AG04450 (cell line): ENCODE measurements around the gene FOXP2. TPM values are rescaled to one million over a fixed set of nuclear protein-coding genes. Genes with fewer than 3 reads are reported as not detected.

Experiments
- CTCF ChIA-PET: fragments of 300-600, 350-600 bp; formaldehyde crosslinking; extraction: SDS; loops from one replicate; lab custom pipeline; 2022; ENCODE audit warnings: antibody characterized with exemption, inconsistent platforms; lab: Charles Lee
- POLR2A ChIA-PET: fragments of 350-600 bp; formaldehyde crosslinking; extraction: SDS; loops from one replicate; lab custom pipeline; 2021; ENCODE audit warnings: antibody characterized with exemption, inconsistent platforms; lab: Yijun Ruan, JAX
- DNase-seq: peaks from one replicate; pipeline ENCODE4 v3.0.0-alpha.2; 2011; ENCODE audit warnings: low read depth, low spot score
- H3K27ac ChIP-seq: one replicate; pipeline ENCODE4 v1.5.1; 2012; ENCODE audit warnings: low read depth, low read length, control low read depth
- H3K27me3 ChIP-seq: one replicate; pipeline ENCODE4 v1.6.0; 2012; ENCODE audit warnings: low read length; ENCODE audit not compliant: control insufficient read depth, insufficient read depth
- H3K4me3 ChIP-seq: 2 replicates; pipeline ENCODE4 v1.5.1; 2011; ENCODE audit warnings: mild to moderate bottlenecking, low read depth, low read length, control low read depth
- H3K9me3 ChIP-seq: 2 replicates; pipeline ENCODE4 v1.5.1; 2012; ENCODE audit warnings: low read length; ENCODE audit not compliant: control insufficient read depth, insufficient read depth
- CTCF ChIP-seq: IDR thresholded peaks from 2 replicates; pipeline ENCODE4 v1.5.1; 2011; ENCODE audit warnings: low read depth, low read length, control low read depth, inconsistent platforms
- polyA plus RNA-seq: library from polyadenylated mRNA; depleted of rRNA; stranded (reverse); fragments of >200 nt; gene quantifications from 2 replicates; pipeline ENCODE4 v1.2.3, GENCODE V29; 2011

FOXP2 gene
- polyA plus RNA-seq, 1 experiment = 2.8 TPM

- H3K27me3 ChIP-seq = no peaks in the 10 kb centered on the region
- H3K4me3 ChIP-seq = no peak overlapping the region
- no peak for DNase-seq
- H3K27ac ChIP-seq = no peak overlapping the region
- no peaks in the 10 kb centered on the region for H3K9me3 ChIP-seq
- ChIA-PET POLR2A (no interaction called here), CTCF (no interaction called here)
- TF ChIP-seq CTCF = no peak
Observed at GRCh38 chr7:114715907-114716306, 301.3 kb downstream of the FOXP2 start.

GRCh38 chr7:114718861-114719260 lies 304.2 kb downstream of the FOXP2 start:
- POLR2A ChIA-PET = no interaction called here
- DNase-seq = no peak
- Histone ChIP-seq H3K27ac (no peak overlapping the region), H3K9me3 (no peaks in the 10 kb centered on the region), H3K4me3 (no peak overlapping the region), H3K27me3 (no peaks in the 10 kb centered on the region)
- TF ChIP-seq CTCF = no peak
- CTCF ChIA-PET = no interaction called here

DNA sequence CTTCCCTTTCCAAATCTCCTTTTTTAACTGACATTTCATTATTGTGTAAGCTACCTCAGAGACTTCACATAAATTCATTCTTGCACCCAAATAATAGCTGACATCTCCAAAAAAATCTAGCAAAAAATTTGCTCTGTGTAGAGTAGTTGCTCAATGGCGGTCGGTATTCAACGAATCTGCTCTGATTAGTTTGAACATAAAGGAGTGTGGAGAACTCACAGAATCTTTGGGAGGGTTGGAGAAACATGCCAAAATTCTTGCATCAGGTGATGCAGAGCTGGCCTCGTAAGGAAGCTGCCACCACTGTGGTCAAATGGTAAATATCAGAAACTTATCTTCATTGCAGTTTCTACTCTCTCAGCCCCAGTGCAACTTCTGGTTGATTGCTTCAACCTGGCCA lies 306.1 kb downstream of the FOXP2 start:
- ChIA-PET POLR2A (no interaction called here), CTCF (no interaction called here)
- Histone ChIP-seq H3K27ac (no peak overlapping the region), H3K4me3 (no peak overlapping the region), H3K27me3 (no peaks in the 10 kb centered on the region), H3K9me3 (no peaks in the 10 kb centered on the region)
- no peak for DNase-seq
- TF ChIP-seq CTCF = no peak

GRCh38 chr7:114722562-114722961 lies 307.9 kb downstream of the FOXP2 start:
- Histone ChIP-seq H3K27me3 (no peaks in the 10 kb centered on the region), H3K4me3 (no peak overlapping the region), H3K27ac (no peak overlapping the region), H3K9me3 (no peaks in the 10 kb centered on the region)
- POLR2A ChIA-PET = no interaction called here
- CTCF ChIA-PET = no interaction called here
- TF ChIP-seq CTCF = no peak
- no peak for DNase-seq

DNA sequence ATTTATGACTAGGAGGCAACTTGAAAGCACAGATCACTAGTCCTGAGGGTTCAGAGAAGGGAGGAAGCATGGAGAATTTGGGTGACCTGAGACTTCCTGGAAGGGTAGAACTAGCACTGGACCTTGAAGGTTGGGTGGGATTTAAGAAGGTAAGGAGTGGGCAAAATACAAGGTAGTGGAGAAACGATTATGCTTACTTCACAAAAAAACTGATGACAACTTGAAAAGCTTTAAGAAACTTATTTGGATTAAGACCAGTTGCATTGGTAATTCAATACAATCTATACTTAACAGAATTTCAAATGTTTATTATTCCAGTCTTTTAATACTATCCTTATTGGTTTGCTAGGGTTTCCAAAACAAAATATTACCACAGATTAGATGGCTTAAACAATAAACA lies 308.7 kb downstream of the FOXP2 start:
- H3K4me3 ChIP-seq = no peak overlapping the region
- POLR2A ChIA-PET = no interaction called here
- no peak overlapping the region for H3K27ac ChIP-seq
- no peak for DNase-seq
- no peaks in the 10 kb centered on the region for H3K9me3 ChIP-seq
- CTCF ChIA-PET = interaction anchor here (0.6 kb wide), 1 partner anchor 60 kb away, joined by 3 read pairs; no protein-coding TSS in a partner anchor
- no peaks in the 10 kb centered on the region for H3K27me3 ChIP-seq
- TF ChIP-seq CTCF = no peak
